Adrenal gland (tissue), 12 donors: ENCODE data around the gene CCL4. TPM values are rescaled to one million over a fixed set of nuclear protein-coding genes. Genes with fewer than 3 reads are reported as not detected.

Experiments used
- DNase-seq, 7 donors: peaks; one replicate each; pipeline ENCODE4 v3.0.0-alpha.2; 2019 to 2020
- H3K27ac ChIP-seq, 5 donors: fragments of 200-600 bp; sonication (generic) in 4 of 5; 1 replicate in 3 of 5; 2 replicates in 2 of 5; pipeline versions ENCODE4 v1.5.1 to v1.8.0; 2016 to 2020; ENCODE audit warnings: mild to moderate bottlenecking in 1 of 5
- H3K27me3 ChIP-seq: fragments of 200-600 bp; 2 replicates; pipeline ENCODE4 v1.8.0; 2021
- H3K36me3 ChIP-seq, 2 donors: fragments of 200-600 bp; replicated peaks in 1 of 2; 1 replicate in 1 of 2; 2 replicates in 1 of 2; pipeline versions ENCODE4 v1.5.1 to v1.8.0; 2018 to 2022
- H3K4me1 ChIP-seq, 2 donors: fragments of 200-600 bp; replicated peaks in 1 of 2; 1 replicate in 1 of 2; 2 replicates in 1 of 2; pipeline versions ENCODE4 v1.5.1 to v1.8.0; 2018 to 2021
- H3K4me3 ChIP-seq, 4 donors: fragments of 200-600 bp; sonication (generic) in 3 of 4; one replicate each; pipeline ENCODE4 v1.5.1; 2016 to 2018
- H3K9me3 ChIP-seq, 3 donors: fragments of 200-600 bp; sonication (generic) in 1 of 3; replicated peaks in 1 of 3; 1 replicate in 2 of 3; 2 replicates in 1 of 3; pipeline versions ENCODE4 v1.5.1 to v1.8.0; 2016 to 2021
- POLR2A ChIP-seq, 2 donors: fragments of 450-650 bp; IDR thresholded peaks; one replicate each; pipeline ENCODE4 v1.6.1; 2017; ENCODE audit warnings: antibody characterized with exemption in 2 of 2, mild to moderate bottlenecking in 2 of 2, moderate library complexity in 1 of 2
- WGBS, 4 donors: extraction: QIAGEN DNeasy Blood & Tissue Kit in 2 of 4; methylation state at CpG; one replicate each; pipeline versions ENCODE4 v1.1.5 to v1.1.7; 2013 to 2017; 5-methylcytosine and 5-hydroxymethylcytosine counted together
- intact Hi-C, 2 donors: fragments of 100-400 bp; cut with DNase I; formaldehyde crosslinking; loops; one replicate each; pipeline versions ENCODE4 v1.14.1 to v1.15.0; 2022 to 2023
- polyA plus RNA-seq, 3 donors: library from polyadenylated mRNA; stranded (reverse); fragments of 200-250 nt in 2 of 3; fragments of 350-450 nt in 1 of 3; fragmentation: Illumina TruSeq in 1 of 3; extraction: RNeasy Lipid Tissue Mini Kit (QIAGEN cat#74804) in 1 of 3; gene quantifications; one replicate each; pipeline ENCODE4 v1.2.3, GENCODE V29; 2013 to 2014
- total RNA-seq, 9 donors: library from RNA; depleted of rRNA in 4 of 9; stranded (reverse); fragments of >200 nt in 4 of 9; fragments of 120-200 nt in 1 of 9; fragmentation: NEBNext Ultra II Directional in 1 of 9; extraction: Animal tissue kit (Norgen Biotek cat#: 25700) in 1 of 9; gene quantifications; one replicate each; pipeline versions ENCODE4 v1.1.0 to v1.2.4, GENCODE V29; 2013 to 2023
- TF ChIP-seq, protein P1 (sequence below), 6 experiments: fragments of 450-650 bp in 4 of 6; fragments of 200-600 bp in 2 of 6; sonication (generic) in 1 of 6; IDR thresholded peaks; 1 replicate in 5 of 6; 2 replicates in 1 of 6; pipeline versions ENCODE4 v1.5.1 to v1.8.0; 2016 to 2021; ENCODE audit warnings: antibody characterized with exemption in 6 of 6, mild to moderate bottlenecking in 2 of 6, moderate library complexity in 1 of 6
- donor health status: healthy with polysubstance abuse.
- donor health status: Bipolar disorder and iron deficiency.
- donor health status: DM: yes; HTN: yes; CAD: no.
- donor health status: DM: no; HTN: no; CAD: no.
- donor health status: DM: no; HTN: no; CAD: no.
- donor health status: DM: yes; HTN: yes; CAD: no.

The CCL4 gene
- total and polyA plus RNA-seq, 12 donors = 0.72 to 17.5 (median 5.4) TPM

DNA sequence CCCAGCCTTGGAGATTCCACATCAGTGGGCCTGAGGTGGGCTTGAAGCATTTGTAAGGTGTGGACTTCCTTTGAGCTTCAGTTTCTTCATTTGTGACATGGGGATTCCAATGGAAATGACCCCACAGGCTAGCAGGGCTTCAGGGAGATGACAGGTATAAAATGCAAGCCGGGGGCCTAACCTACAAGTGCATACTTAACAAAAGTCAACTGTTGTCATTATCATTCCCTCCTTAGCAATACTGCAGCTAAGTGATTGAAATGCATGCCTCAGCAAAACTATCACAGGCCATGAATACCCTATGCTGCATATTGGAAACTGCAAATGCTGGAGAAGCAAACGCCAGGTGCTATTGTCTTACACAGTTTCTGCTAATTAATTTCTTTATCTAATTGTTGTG is 19.8 kb downstream of the CCL4 start:
- Histone ChIP-seq H3K4me1 (no peaks in the 10 kb centered on the region), H3K27ac (no peak overlapping the region), H3K36me3 (no peaks in the 10 kb centered on the region), H3K27me3 (no peaks in the 10 kb centered on the region), H3K9me3 (peaks cover 0 to 11% (median 0%) of the 10 kb centered on the region in 3 donors), H3K4me3 (no peak overlapping the region)
- no peak for DNase-seq
- TF ChIP-seq, protein P1, sequence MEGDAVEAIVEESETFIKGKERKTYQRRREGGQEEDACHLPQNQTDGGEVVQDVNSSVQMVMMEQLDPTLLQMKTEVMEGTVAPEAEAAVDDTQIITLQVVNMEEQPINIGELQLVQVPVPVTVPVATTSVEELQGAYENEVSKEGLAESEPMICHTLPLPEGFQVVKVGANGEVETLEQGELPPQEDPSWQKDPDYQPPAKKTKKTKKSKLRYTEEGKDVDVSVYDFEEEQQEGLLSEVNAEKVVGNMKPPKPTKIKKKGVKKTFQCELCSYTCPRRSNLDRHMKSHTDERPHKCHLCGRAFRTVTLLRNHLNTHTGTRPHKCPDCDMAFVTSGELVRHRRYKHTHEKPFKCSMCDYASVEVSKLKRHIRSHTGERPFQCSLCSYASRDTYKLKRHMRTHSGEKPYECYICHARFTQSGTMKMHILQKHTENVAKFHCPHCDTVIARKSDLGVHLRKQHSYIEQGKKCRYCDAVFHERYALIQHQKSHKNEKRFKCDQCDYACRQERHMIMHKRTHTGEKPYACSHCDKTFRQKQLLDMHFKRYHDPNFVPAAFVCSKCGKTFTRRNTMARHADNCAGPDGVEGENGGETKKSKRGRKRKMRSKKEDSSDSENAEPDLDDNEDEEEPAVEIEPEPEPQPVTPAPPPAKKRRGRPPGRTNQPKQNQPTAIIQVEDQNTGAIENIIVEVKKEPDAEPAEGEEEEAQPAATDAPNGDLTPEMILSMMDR (IDR thresholded peaks at IDR 0.05) = no peak
- no peak for TF ChIP-seq POLR2A (IDR thresholded peaks at IDR 0.05)
- WGBS, 4 donors = 59 to 73% (median 67%) methylated on average over 2 of the region's 2 CpGs
- intact Hi-C loops = loop anchor here in 1 of 2 donors (10.0 kb wide), 1 partner anchor 49 kb away; no protein-coding TSS in a partner anchor

DNA sequence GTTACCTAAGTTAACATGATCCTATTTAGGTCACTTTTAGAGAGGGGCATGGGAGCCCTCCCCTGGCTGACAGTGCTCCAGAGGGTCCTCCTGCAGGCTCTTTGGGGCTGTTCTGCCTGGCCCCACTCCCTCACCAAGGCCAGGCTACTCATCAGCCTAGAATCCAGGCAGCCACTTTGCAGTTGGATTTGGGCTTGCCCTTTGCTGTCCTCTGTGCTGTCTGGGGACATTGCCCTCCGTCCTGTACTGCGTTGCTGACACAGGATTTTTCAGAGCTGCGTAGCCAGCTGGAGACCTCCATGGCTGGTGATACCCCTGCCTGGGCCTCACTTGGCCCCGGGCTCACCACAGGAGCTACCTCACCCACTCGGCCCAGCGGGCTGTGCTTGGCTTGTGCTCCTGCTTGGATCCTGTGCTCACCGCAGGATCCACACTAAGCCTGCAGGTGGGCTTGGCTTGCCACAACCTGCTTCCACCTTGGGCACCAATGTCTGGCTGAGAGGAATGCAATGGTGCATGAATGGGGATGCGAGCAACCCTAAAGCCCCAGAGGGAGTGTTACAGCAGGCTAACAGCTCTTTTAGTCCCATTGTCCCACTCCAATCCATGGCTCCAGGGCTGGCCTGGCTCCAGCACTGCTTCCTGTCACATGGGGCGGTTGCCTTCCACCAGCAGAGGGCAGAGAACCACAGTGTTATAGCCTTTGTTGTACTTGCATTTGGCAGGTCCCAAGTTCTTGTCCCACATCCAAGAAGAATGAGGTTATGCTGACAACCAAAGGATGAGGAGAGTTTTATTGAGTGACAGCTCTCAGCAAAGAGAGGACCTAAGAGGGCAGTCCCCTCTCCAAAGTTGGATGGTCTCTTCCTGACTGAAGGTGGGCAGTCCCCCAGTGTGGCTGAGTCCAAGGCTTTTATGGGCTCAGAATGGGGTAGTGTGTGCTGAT is 21.5 kb downstream of the CCL4 start:
- Histone ChIP-seq H3K36me3 (no peaks in the 10 kb centered on the region), H3K4me3 (no peak overlapping the region), H3K27me3 (no peaks in the 10 kb centered on the region), H3K9me3 (peaks cover 0 to 11% (median 0%) of the 10 kb centered on the region in 3 donors), H3K27ac (no peak overlapping the region), H3K4me1 (no peaks in the 10 kb centered on the region)
- TF ChIP-seq, protein P1 (IDR thresholded peaks at IDR 0.05) = no peak
- TF ChIP-seq POLR2A (IDR thresholded peaks at IDR 0.05) = no peak
- WGBS, 4 donors = 62 to 83% (median 75%) methylated on average over 5 to 9 of the region's 9 CpGs
- intact Hi-C loops = loop anchor here in 1 of 2 donors (10.0 kb wide), 1 partner anchor 50 kb away; no protein-coding TSS in a partner anchor
- no peak for DNase-seq

DNA sequence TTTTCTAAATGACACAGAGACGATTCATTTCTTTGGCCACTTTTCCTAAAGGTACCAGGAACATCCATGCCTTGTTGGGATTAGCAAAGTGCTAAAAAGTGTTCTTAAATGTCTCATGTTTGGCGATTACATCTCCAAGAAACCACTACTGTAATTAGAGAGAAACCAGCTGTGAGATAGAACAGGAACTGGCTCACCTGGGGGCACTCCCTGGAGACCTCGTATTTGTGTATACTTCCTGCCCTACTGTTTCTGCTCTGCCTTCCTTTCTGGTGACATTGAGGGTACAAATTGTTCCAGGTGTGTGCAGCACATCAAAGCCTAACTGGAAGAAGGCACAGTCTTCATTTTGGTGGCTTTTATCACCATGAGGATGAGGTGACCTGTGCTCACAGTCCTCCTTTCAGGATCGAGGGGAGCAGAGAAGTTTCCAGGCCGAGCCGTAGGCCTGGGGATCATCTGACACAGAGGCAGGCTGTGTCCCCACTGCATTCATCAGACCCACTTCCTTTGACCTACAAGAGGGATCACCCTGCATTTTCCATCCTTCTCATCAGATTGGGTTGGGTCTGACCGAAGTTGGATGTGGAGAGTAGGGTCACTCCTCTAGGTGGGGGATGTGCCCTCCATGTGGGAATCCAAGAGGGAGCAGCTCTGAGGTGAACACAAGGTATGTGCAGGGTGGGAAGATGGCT is 23.7 kb downstream of the CCL4 start:
- Histone ChIP-seq H3K4me1 (no peaks in the 10 kb centered on the region), H3K27ac (no peak overlapping the region), H3K27me3 (no peaks in the 10 kb centered on the region), H3K9me3 (peaks cover 0 to 11% (median 0%) of the 10 kb centered on the region in 3 donors), H3K4me3 (no peak overlapping the region), H3K36me3 (no peaks in the 10 kb centered on the region)
- intact Hi-C loops = loop anchor here in 1 of 2 donors (10.0 kb wide), 1 partner anchor 53 kb away; no protein-coding TSS in a partner anchor
- WGBS, 4 donors = 64 to 81% (median 70%) methylated on average over 7 of the region's 7 CpGs
- TF ChIP-seq, protein P1 (IDR thresholded peaks at IDR 0.05) = no peak
- TF ChIP-seq POLR2A (IDR thresholded peaks at IDR 0.05) = no peak
- DNase-seq = no peak

DNA sequence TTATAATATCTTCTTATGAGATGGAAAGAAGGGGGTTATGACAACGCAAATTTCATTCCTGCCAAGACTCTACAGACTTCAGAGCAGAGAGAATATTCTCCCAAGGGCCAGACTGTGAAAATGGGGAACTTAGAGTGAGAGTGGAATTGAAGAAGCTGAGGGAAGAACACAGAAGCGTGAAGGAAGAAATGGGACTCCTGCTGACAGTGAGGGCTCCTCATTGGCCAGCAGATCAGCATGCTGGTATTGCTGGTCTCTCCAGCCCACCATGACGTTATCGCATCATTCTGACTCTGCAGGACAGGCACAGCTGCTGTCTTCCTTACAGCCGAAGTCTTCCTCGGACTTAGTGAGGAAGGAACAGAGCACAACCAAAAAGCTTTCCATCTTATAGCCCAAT is 24.3 kb downstream of the CCL4 start:
- Histone ChIP-seq H3K4me1 (no peaks in the 10 kb centered on the region), H3K27me3 (no peaks in the 10 kb centered on the region), H3K27ac (no peak overlapping the region), H3K36me3 (no peaks in the 10 kb centered on the region), H3K4me3 (no peak overlapping the region), H3K9me3 (peaks cover 0 to 11% (median 0%) of the 10 kb centered on the region in 3 donors)
- TF ChIP-seq, protein P1 (IDR thresholded peaks at IDR 0.05) = no peak
- TF ChIP-seq POLR2A (IDR thresholded peaks at IDR 0.05) = no peak
- DNase-seq = no peak
- 67 to 83% (median 69%) methylated on average over 6 of the region's 6 CpGs for WGBS, 4 donors
- intact Hi-C loops = loop anchor here in 1 of 2 donors (10.0 kb wide), 1 partner anchor 53 kb away; no protein-coding TSS in a partner anchor
